Measurements from ENCODE around the gene MAP3K6. TPM values are rescaled to one million over a fixed set of nuclear protein-coding genes. Genes with fewer than 3 reads are reported as not detected.
"Not testable (repeated sequence)": the region's sequence is repeated elsewhere in the genome, so short reads cannot be mapped to it uniquely, and the experiment has no call there.

Gene MAP3K6
- total RNA-seq, 1 donor from 2014 or later = 12.1 TPM

DNA sequence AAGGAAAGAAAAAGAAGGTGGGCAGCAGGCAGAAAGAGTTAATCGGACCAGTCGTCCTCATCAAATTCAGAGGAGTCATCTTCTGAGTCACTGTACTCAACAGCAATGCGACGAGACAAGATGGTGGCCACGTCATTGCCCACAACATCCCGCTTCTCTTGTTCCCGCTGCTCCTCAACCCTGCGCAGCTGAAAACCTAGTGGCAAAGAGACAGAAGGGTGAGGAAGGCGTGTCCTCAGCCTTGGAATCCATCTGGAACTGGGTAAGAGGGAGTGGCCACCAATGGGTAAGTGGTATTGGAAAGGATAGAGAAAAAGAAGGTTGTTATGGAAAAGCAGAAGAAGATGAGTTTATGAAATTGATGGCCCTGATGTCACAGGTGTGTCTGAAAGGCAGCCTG lies 41.4 kb upstream of the MAP3K6 start:
- FAIRE-seq = peak; percentile 23

DNA sequence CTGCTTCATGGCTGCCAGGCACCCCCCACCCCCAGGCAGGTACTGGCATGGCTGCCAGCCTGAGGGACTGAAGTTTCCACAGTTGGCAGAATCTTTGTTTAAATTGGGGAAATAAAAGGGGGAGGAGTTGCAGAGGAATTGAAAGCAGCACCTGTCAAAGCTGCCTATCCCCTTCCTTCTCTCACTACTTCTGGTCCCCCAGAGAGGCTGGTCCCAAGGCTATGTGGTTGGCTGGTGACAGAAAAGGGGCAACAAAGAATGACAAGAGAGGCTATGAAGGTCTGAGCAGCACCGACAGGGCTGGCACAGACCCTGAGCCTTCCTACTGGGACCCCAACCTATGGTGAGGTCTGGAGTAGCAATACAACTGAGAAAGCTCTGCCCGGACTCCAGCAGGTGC lies 40.0 kb upstream of the MAP3K6 start:
- peaks cover 28% of the 10 kb centered on the region for H3K36me3 ChIP-seq (ENCODE audit: control insufficient read depth, insufficient read depth, low read length)
- not testable (repeated sequence) for DNase-seq (ENCODE audit: low read depth); H3K27me3 ChIP-seq (ENCODE audit: control insufficient read depth, insufficient read depth, low read length); H3K4me3 ChIP-seq (ENCODE audit: low read depth, low read length)
- peak; percentile 91 for FAIRE-seq

More for the DNA sequence above, 41.4 kb upstream of the MAP3K6 start:
- TF ChIP-seq, protein P1, sequence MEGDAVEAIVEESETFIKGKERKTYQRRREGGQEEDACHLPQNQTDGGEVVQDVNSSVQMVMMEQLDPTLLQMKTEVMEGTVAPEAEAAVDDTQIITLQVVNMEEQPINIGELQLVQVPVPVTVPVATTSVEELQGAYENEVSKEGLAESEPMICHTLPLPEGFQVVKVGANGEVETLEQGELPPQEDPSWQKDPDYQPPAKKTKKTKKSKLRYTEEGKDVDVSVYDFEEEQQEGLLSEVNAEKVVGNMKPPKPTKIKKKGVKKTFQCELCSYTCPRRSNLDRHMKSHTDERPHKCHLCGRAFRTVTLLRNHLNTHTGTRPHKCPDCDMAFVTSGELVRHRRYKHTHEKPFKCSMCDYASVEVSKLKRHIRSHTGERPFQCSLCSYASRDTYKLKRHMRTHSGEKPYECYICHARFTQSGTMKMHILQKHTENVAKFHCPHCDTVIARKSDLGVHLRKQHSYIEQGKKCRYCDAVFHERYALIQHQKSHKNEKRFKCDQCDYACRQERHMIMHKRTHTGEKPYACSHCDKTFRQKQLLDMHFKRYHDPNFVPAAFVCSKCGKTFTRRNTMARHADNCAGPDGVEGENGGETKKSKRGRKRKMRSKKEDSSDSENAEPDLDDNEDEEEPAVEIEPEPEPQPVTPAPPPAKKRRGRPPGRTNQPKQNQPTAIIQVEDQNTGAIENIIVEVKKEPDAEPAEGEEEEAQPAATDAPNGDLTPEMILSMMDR (IDR thresholded peaks at IDR 0.05; ENCODE audit: insufficient read depth, low read length, severe bottlenecking) = no peak
- Histone ChIP-seq H3K27me3 (ENCODE audit: control insufficient read depth, insufficient read depth, low read length) (no peaks in the 10 kb centered on the region), H3K36me3 (ENCODE audit: control insufficient read depth, insufficient read depth, low read length) (peaks cover 36% of the 10 kb centered on the region), H3K4me3 (ENCODE audit: low read depth, low read length) (no peak overlapping the region)
- peak; percentile 51 for DNase-seq (ENCODE audit: low read depth)

DNA sequence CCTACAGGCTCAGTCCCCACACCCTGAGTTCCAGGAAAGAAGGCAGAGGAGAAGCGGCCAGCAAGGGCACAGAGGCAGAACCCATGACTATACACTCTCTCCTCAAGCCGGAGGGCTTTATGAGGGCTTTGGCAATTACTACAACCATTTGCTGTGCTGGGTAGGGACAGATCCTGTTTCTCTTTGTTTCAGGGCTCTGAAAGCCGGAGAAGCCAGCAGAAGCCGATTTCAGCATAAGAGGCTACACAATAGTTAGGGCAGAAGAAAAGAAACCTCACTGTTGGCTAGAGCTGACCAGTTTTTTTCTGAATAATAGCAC lies 39.6 kb upstream of the MAP3K6 start:
- Histone ChIP-seq H3K27me3 (ENCODE audit: control insufficient read depth, insufficient read depth, low read length) (no peaks in the 10 kb centered on the region), H3K36me3 (ENCODE audit: control insufficient read depth, insufficient read depth, low read length) (peaks cover 27% of the 10 kb centered on the region), H3K4me3 (ENCODE audit: low read depth, low read length) (no peak overlapping the region)
- TF ChIP-seq, protein P1 (IDR thresholded peaks at IDR 0.05; ENCODE audit: insufficient read depth, low read length, severe bottlenecking) = no peak
- DNase-seq (ENCODE audit: low read depth) = no peak
- FAIRE-seq = peak; percentile 77

DNA sequence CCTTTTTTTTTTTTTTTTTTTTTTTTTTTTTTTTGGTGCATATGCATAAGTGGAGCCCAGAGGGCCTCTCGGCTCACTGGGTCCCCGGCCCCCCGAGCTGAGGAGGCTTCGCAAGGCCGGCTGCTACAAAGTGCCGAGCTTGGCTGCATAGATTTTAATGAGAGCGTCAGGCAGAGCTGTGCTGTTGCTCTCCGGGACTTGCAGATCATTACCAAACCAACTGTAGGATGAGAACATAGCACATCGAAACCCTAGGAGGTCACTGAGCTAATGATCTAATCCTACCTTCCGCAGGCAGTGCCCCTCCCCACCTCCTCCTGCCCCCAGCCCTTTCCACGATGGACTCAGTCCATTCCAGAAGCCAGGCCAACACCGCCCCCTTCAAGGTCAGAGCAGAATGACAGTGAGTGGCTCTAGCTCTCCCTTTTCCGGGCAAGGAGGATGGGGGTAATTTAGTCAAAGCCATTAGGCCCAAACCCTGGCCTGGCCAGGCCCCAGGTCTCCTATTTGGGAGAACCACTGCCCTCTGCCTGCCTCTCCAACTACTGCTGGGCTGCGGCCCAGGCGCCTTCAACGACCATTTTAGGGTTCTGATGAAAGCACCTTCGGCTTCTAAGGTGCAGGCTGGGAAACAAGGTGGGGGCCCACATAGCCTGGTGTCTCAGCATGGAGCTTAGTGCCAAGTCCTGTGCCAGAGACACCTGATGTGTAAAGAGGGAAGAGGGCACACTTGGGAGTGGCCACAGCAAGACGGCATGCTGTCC lies 39.0 kb upstream of the MAP3K6 start:
- H3K4me3 ChIP-seq (ENCODE audit: low read depth, low read length); H3K27me3 ChIP-seq (ENCODE audit: control insufficient read depth, insufficient read depth, low read length); DNase-seq (ENCODE audit: low read depth): not testable (repeated sequence)
- peak; percentile 70 for FAIRE-seq
- H3K36me3 ChIP-seq (ENCODE audit: control insufficient read depth, insufficient read depth, low read length) = peaks cover 24% of the 10 kb centered on the region

- DNase-seq (ENCODE audit: low read depth) = no peak
- H3K4me3 ChIP-seq (ENCODE audit: low read depth, low read length) = no peak overlapping the region
- TF ChIP-seq, protein P1 (IDR thresholded peaks at IDR 0.05; ENCODE audit: insufficient read depth, low read length, severe bottlenecking) = no peak
- peaks cover 21% of the 10 kb centered on the region for H3K36me3 ChIP-seq (ENCODE audit: control insufficient read depth, insufficient read depth, low read length)
- FAIRE-seq = no peak
- no peaks in the 10 kb centered on the region for H3K27me3 ChIP-seq (ENCODE audit: control insufficient read depth, insufficient read depth, low read length)
Measured at GRCh38 chr1:27405074-27405473, 38.3 kb upstream of the MAP3K6 start.

- no peak overlapping the region for H3K4me3 ChIP-seq (ENCODE audit: low read depth, low read length)
- FAIRE-seq (no peak), DNase-seq (ENCODE audit: low read depth) (no peak)
Measured at GRCh38 chr1:27403931-27404330, 37.2 kb upstream of the MAP3K6 start.

More at GRCh38 chr1:27403931-27404330, 37.2 kb upstream of the MAP3K6 start:
- no peaks in the 10 kb centered on the region for H3K27me3 ChIP-seq (ENCODE audit: control insufficient read depth, insufficient read depth, low read length)
- TF ChIP-seq, protein P1 (IDR thresholded peaks at IDR 0.05; ENCODE audit: insufficient read depth, low read length, severe bottlenecking) = no peak
- peaks cover 16% of the 10 kb centered on the region for H3K36me3 ChIP-seq (ENCODE audit: control insufficient read depth, insufficient read depth, low read length)

All from bronchial epithelial cell (primary cell).